Ishikawa (cell line): ENCODE results near the gene C19orf73.

Experiments used
- CREB1 ChIP-seq: IDR thresholded peaks from 2 replicates; pipeline ENCODE4 v1.6.1; 2012; ENCODE audit warnings: low read depth
- EGR1 ChIP-seq: IDR thresholded peaks from 2 replicates; pipeline ENCODE4 v1.6.1; 2012
- EP300 ChIP-seq: IDR thresholded peaks from 2 replicates; pipeline ENCODE4 v1.6.1; 2012; ENCODE audit warnings: borderline replicate concordance
- TAF1 ChIP-seq: IDR thresholded peaks from 2 replicates; pipeline ENCODE4 v1.6.1; 2012; ENCODE audit warnings: low read depth, mild to moderate bottlenecking
- TF ChIP-seq, protein P1 (sequence below): IDR thresholded peaks from 2 replicates; pipeline ENCODE4 v1.6.1; 2012
- TF ChIP-seq, protein P2 (sequence below): IDR thresholded peaks from 2 replicates; pipeline ENCODE4 v1.6.1; 2012

GRCh38 chr19:49148784-49149651 is 30.1 kb upstream of the C19orf73 start:
- TF ChIP-seq, protein P1, sequence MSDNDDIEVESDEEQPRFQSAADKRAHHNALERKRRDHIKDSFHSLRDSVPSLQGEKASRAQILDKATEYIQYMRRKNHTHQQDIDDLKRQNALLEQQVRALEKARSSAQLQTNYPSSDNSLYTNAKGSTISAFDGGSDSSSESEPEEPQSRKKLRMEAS: peak; percentile 82
- TF ChIP-seq TAF1 (no peak), EP300 (no peak; the same call in 1 of the 2 replicates), CREB1 (no peak), EGR1 (peak; percentile 58)
- TF ChIP-seq, protein P2, sequence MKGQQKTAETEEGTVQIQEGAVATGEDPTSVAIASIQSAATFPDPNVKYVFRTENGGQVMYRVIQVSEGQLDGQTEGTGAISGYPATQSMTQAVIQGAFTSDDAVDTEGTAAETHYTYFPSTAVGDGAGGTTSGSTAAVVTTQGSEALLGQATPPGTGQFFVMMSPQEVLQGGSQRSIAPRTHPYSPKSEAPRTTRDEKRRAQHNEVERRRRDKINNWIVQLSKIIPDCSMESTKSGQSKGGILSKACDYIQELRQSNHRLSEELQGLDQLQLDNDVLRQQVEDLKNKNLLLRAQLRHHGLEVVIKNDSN: no peak
